Measurements from ENCODE around the gene EXD2.
"Not testable (repeated sequence)": the region's sequence is repeated elsewhere in the genome, so short reads cannot be mapped to it uniquely, and the experiment has no call there.

EXD2 gene

DNA sequence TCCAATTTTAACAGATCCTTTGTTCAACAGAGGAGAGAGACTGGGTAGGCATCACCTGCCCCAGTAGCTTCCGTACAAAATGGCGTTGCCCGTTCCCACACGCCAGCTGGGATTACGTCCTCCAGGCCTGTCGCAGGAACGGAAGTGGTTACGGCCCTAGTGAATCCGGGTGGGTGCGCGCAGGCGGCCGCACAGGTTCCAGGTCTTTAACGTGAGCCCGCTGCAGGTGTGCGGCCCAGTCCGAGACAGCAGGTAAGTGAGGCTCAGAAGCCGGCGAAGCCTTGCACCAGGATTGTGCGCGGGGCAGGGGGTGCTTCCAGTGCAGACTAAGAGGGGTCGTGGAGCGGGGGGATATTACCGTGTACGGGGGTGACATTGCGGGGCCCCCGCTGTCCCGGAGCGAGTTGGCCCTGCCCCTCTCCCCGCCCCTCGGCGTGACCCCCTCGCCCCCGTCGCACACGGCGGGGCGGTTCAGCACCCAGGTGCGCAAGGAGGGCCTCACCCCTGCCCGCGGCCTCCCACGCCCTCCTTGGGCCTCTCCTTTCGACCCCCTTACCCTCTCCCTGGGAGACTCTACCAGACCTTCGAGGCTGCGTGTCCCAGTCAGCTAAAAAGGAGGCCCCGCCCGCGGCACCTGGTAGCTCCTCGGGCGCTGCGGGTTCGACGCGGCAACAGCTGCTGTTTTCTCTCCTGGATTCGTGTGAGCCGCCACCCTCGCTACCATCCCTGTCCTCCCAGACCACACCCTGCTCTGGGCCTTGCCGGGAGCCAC, at the start of gene EXD2:
Gene EXD2, plus strand, starts transcription at position 159 of the 772 bp plus-strand sequence. CDS start 17,973 bp downstream, outside the sequence.
- H3K4me1 Mint-ChIP-seq = peaks cover 12% of the 10 kb centered on the region
- H3K4me3 Mint-ChIP-seq = peak within 1 kb of the TSS; percentile 95
- no peaks in the 10 kb centered on the region for H3K9me3 Mint-ChIP-seq
- peaks cover 2% of the 10 kb centered on the region for H3K36me3 Mint-ChIP-seq
- ATAC-seq (ENCODE audit: low read depth) = peak; percentile 83
- DNase-seq (ENCODE audit: low spot score in 2 of 2) = peak; percentile 35 to 51
- peak within 1 kb of the TSS; percentile 87 for H3K27ac Mint-ChIP-seq
- no peaks in the 10 kb centered on the region for H3K27me3 Mint-ChIP-seq

GRCh38 chr14:69141550-69141949, 49.7 kb upstream of the EXD2 start:
- Mint-ChIP-seq H3K9me3 (no peaks in the 10 kb centered on the region), H3K27ac (no peak overlapping the region), H3K4me1 (peaks cover 32% of the 10 kb centered on the region), H3K36me3 (peaks cover 13% of the 10 kb centered on the region), H3K27me3 (no peaks in the 10 kb centered on the region), H3K4me3 (no peak overlapping the region)
- no peak for ATAC-seq (ENCODE audit: low read depth)
- DNase-seq (ENCODE audit: low spot score in 2 of 2) = no peak

DNA sequence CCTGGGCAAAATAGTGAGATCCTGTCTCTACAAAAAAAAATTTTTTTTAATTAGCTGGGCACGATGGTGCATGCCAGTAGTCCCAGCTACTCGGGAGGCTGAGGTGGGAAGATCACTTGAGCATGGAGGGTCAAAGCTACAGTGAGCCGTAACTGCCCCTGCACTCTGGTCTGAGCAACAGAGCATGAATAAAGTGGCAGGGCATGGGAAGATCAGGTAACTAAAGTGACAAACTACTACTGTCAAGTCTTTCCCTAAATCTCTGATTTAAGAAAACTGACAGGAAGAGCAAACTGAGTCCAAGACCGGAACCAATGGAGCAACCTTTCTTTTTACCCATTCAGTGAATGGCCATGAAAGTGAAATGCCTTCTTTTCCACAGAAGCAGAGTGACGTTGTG, 49.2 kb upstream of the EXD2 start:
- ATAC-seq (ENCODE audit: low read depth) (no peak), DNase-seq (ENCODE audit: low spot score in 2 of 2) (no peak)
- Mint-ChIP-seq H3K36me3 (peaks cover 13% of the 10 kb centered on the region), H3K4me1 (peaks cover 30% of the 10 kb centered on the region), H3K9me3 (no peaks in the 10 kb centered on the region), H3K27ac (no peak overlapping the region), H3K4me3 (no peak overlapping the region), H3K27me3 (no peaks in the 10 kb centered on the region)

DNA sequence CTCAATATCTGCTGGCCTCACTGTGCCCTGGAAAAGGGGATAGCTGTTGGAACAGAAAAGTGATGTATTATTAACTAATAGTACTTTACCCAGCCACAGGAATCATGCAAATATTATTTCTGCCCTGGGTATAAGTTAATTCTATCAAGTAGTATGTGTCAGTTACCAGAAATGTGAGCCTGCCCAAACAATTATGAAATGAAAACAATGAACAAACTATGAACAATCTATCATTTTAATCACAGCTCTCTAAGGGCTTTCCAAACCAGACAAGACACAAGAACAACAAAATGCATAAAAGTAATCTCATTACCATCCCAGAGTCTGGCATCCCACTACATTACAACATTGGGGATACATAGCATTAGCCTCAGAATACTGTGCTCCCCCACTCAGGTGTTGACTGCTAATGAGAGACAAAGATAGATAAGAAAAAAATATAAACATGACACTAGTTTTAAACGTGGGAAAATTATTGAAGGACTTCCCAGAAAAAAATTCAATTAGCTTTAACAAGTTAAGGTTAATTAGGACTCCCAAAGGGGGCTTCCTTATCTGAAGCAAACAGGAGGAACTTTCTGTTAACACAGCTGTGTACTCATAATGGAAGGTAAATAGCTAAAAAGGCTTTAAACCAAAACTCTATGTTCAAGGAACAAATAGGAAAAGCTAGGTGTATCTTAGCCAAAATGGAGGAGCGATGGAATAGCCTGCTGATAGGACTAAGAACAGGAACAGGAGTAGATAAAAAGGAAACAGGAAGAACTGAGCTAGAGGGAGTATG, 41.6 kb upstream of the EXD2 start:
- H3K4me3 Mint-ChIP-seq = peak overlapping the region; percentile 53
- H3K4me1 Mint-ChIP-seq = peaks cover 31% of the 10 kb centered on the region
- ATAC-seq (ENCODE audit: low read depth) (no peak), DNase-seq (ENCODE audit: low spot score in 2 of 2) (no peak)
- H3K27me3 Mint-ChIP-seq = no peaks in the 10 kb centered on the region
- no peaks in the 10 kb centered on the region for H3K9me3 Mint-ChIP-seq
- peak overlapping the region; percentile 75 for H3K27ac Mint-ChIP-seq
- H3K36me3 Mint-ChIP-seq = peaks cover 5% of the 10 kb centered on the region

GRCh38 chr14:69151458-69152180, 39.7 kb upstream of the EXD2 start:
- H3K36me3 Mint-ChIP-seq = peaks cover 5% of the 10 kb centered on the region
- ATAC-seq (ENCODE audit: low read depth) (peak; percentile 54), DNase-seq (ENCODE audit: low spot score in 2 of 2) (peak; percentile 70 to 74)
- no peaks in the 10 kb centered on the region for H3K9me3 Mint-ChIP-seq
- H3K4me3 Mint-ChIP-seq = peak overlapping the region; percentile 96
- peaks cover 26% of the 10 kb centered on the region for H3K4me1 Mint-ChIP-seq
- no peaks in the 10 kb centered on the region for H3K27me3 Mint-ChIP-seq
- H3K27ac Mint-ChIP-seq = peak overlapping the region; percentile 93

GRCh38 chr14:69152181-69152901, 39.0 kb upstream of the EXD2 start:
- H3K4me3 Mint-ChIP-seq = peak overlapping the region; percentile 96
- DNase-seq (ENCODE audit: low spot score in 2 of 2) (peak; percentile 10 to 28), ATAC-seq (ENCODE audit: low read depth) (peak; percentile 12)
- peak overlapping the region; percentile 93 for H3K27ac Mint-ChIP-seq
- peaks cover 26% of the 10 kb centered on the region for H3K4me1 Mint-ChIP-seq
- H3K9me3 Mint-ChIP-seq = no peaks in the 10 kb centered on the region
- H3K27me3 Mint-ChIP-seq = no peaks in the 10 kb centered on the region
- H3K36me3 Mint-ChIP-seq = peaks cover 5% of the 10 kb centered on the region

DNA sequence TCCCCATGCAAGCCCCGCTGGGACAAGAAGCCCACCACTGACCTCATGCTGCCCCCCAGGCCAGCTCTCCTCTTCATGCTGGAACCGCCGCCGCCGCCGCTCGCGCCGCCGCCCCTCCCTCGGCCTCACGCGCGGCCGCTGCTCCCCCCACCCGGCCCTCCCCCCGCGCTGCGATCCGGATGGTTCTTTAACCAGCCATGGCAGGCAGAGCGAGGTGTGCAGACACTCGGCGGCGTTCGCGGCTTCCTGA, 38.5 kb upstream of the EXD2 start, which contains the start of gene DCAF5:
Gene DCAF5, minus strand, starts transcription at position 218 of the 250 bp plus-strand sequence. Its CDS starts 141 bp downstream, at position 77.
- peak; percentile 74 to 83 for DNase-seq (ENCODE audit: low spot score in 2 of 2)
- H3K9me3 Mint-ChIP-seq = no peaks in the 10 kb centered on the region
- H3K27ac Mint-ChIP-seq = peak within 1 kb of the TSS; percentile 93
- H3K36me3 Mint-ChIP-seq = peaks cover 5% of the 10 kb centered on the region
- H3K4me3 Mint-ChIP-seq = peak within 1 kb of the TSS; percentile 96
- H3K4me1 Mint-ChIP-seq = peaks cover 22% of the 10 kb centered on the region
- H3K27me3 Mint-ChIP-seq = no peaks in the 10 kb centered on the region
- ATAC-seq (ENCODE audit: low read depth) = peak; percentile 90

GRCh38 chr14:69153152-69153872, 38.0 kb upstream of the EXD2 start:
- Mint-ChIP-seq H3K9me3 (no peaks in the 10 kb centered on the region), H3K36me3 (peaks cover 5% of the 10 kb centered on the region)

GRCh38 chr14:69153873-69154270, 37.4 kb upstream of the EXD2 start:
- Mint-ChIP-seq H3K9me3 (no peaks in the 10 kb centered on the region), H3K36me3 (peaks cover under 1% of the 10 kb centered on the region), H3K27me3 (no peaks in the 10 kb centered on the region), H3K27ac (peak overlapping the region; percentile 92), H3K4me1 (peaks cover 18% of the 10 kb centered on the region), H3K4me3 (peak overlapping the region; percentile 96)
- no peak for ATAC-seq (ENCODE audit: low read depth)
- DNase-seq (ENCODE audit: low spot score in 2 of 2) = peak in 1 of 2 donors; percentile 17

More at GRCh38 chr14:69153152-69153872, 38.0 kb upstream of the EXD2 start:
- DNase-seq (ENCODE audit: low spot score in 2 of 2) (no peak), ATAC-seq (ENCODE audit: low read depth) (no peak)
- Mint-ChIP-seq H3K27ac (peak overlapping the region; percentile 93), H3K4me3 (peak overlapping the region; percentile 96), H3K4me1 (peaks cover 22% of the 10 kb centered on the region), H3K27me3 (no peaks in the 10 kb centered on the region)

DNA sequence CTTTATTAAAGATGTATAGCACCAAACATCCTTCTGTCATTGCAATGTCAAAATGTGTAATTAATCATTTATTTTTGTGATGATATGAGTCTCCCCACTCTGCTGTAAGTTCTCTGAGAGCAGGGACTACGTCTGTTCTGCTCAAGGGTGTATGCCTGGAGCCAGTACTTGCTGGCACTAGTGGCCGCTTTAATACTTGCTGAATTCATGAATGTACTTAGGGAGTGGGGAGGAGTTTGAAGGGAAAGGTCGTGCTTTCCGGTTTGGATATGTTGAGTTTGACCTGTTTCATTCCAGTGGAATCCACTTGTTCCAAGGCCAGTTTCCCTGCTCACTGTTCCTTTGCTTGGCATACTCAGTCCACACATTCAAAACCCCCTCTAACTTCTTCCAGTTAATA, 36.5 kb upstream of the EXD2 start:
- no peak for ATAC-seq (ENCODE audit: low read depth)
- H3K27ac Mint-ChIP-seq = no peak overlapping the region
- no peaks in the 10 kb centered on the region for H3K9me3 Mint-ChIP-seq
- no peaks in the 10 kb centered on the region for H3K27me3 Mint-ChIP-seq
- peaks cover 13% of the 10 kb centered on the region for H3K4me1 Mint-ChIP-seq
- no peak for DNase-seq (ENCODE audit: low spot score in 2 of 2)
- H3K36me3 Mint-ChIP-seq = no peaks in the 10 kb centered on the region
- no peak overlapping the region for H3K4me3 Mint-ChIP-seq

DNA sequence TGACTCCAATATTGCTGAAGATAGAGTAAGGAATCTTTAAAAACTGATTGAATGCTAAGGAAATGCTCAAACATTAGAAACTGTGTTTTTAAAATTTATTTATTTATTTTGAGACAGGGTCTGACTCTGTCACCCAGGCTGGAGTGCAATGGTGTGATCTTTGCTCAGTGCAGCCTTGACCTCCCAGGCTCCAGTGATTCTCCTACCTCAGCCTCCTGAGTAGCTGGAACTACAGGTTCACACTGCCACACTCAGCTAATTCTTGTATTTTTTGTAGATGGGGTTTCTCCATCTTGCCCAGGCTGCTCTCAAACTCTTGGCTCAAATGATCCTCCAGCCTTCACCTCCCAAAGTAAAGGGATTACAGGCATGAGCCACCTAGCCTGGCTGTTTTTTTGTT, 35.1 kb upstream of the EXD2 start:
- Mint-ChIP-seq H3K36me3 (no peaks in the 10 kb centered on the region), H3K27me3 (peaks cover 3% of the 10 kb centered on the region), H3K9me3 (peaks cover 1% of the 10 kb centered on the region), H3K4me1 (peaks cover 6% of the 10 kb centered on the region), H3K27ac (no peak overlapping the region), H3K4me3 (no peak overlapping the region)
- no peak for ATAC-seq (ENCODE audit: low read depth)
- DNase-seq (ENCODE audit: low spot score in 2 of 2) = no peak

DNA sequence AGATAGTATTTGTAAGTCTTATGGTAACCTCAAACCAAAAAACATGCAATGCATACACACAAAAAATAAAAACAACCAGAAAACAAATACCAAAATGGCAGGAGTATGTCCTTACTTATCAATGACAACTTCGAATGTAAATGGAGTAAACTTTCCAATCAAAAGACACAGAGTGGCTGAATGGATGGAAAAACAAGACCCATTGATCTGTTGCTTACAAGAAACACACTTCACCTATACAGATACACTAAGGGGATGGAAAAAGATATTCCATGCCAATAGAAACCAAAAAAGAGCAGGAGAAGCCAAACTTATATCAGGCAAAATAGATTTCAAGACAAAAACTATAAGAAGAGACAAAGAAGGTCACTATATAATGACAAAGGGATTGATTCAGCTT, 29.7 kb upstream of the EXD2 start:
- DNase-seq (ENCODE audit: low spot score in 2 of 2) (no peak), ATAC-seq (ENCODE audit: low read depth) (no peak)
- Mint-ChIP-seq H3K36me3 (peaks cover 4% of the 10 kb centered on the region), H3K27ac (no peak overlapping the region), H3K4me3 (no peak overlapping the region), H3K4me1 (no peaks in the 10 kb centered on the region), H3K9me3 (peaks cover 10% of the 10 kb centered on the region), H3K27me3 (peaks cover 13% of the 10 kb centered on the region)

DNA sequence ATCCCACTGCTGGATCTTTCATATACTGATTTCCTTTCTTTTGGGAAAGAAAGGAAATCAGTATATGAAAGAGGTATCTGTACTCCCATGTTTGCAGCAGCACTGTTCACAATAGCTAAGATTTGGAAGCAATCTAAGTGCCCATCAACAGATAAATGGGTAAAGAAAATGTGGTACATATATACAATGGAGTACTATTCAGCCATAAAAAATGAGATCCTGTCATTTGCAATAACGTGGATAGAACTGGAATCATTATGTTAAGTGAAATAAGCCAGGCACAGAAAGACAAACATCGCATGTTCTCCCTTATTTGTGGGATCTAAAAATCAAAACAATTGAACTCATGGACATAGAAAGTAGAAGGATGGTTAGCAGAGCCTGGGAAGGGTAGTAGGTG, 25.5 kb upstream of the EXD2 start:
- H3K9me3 Mint-ChIP-seq; H3K36me3 Mint-ChIP-seq; H3K4me1 Mint-ChIP-seq; ATAC-seq (ENCODE audit: low read depth); H3K27ac Mint-ChIP-seq; H3K4me3 Mint-ChIP-seq; DNase-seq (ENCODE audit: low spot score in 2 of 2); H3K27me3 Mint-ChIP-seq: not testable (repeated sequence)
